Coronary artery (tissue), 2 donors: Measurements from ENCODE around the gene ACACA.

Experiments
- DNase-seq: peaks from one replicate; pipeline ENCODE4 v3.0.0-alpha.2; 2017; ENCODE audit warnings: low spot score
- H3K27ac ChIP-seq, 2 donors: fragments of 200-600 bp; sonication (generic); one replicate each; pipeline ENCODE4 v1.5.1; 2016 to 2019
- H3K4me3 ChIP-seq: fragments of 200-600 bp; sonication (generic); 2 replicates; pipeline ENCODE4 v1.5.1; 2016; ENCODE audit warnings: mild to moderate bottlenecking, moderate library complexity
- CTCF ChIP-seq: fragments of 200-600 bp; sonication (generic); IDR thresholded peaks from one replicate; pipeline ENCODE4 v1.5.1; 2019; ENCODE audit warnings: antibody characterized with exemption

The ACACA gene

GRCh38 chr17:37180376-37180775 is 226.3 kb downstream of the ACACA start:
- Histone ChIP-seq H3K27ac (no peak overlapping the region), H3K4me3 (no peak overlapping the region)
- DNase-seq: no peak
- TF ChIP-seq CTCF: no peak

GRCh38 chr17:37179893-37180292 is 226.7 kb downstream of the ACACA start:
- Histone ChIP-seq H3K27ac (no peak overlapping the region), H3K4me3 (no peak overlapping the region)
- no peak for TF ChIP-seq CTCF
- DNase-seq: no peak

GRCh38 chr17:37177254-37177870 is 229.3 kb downstream of the ACACA start:
- no peak for TF ChIP-seq CTCF
- H3K4me3 ChIP-seq: no peak overlapping the region
- no peak overlapping the region for H3K27ac ChIP-seq
- DNase-seq: no peak

GRCh38 chr17:37176723-37177122 is 229.9 kb downstream of the ACACA start:
- Histone ChIP-seq H3K4me3 (no peak overlapping the region), H3K27ac (no peak overlapping the region)
- TF ChIP-seq CTCF: no peak
- no peak for DNase-seq

GRCh38 chr17:37174205-37174604 is 232.4 kb downstream of the ACACA start:
- Histone ChIP-seq H3K4me3 (no peak overlapping the region), H3K27ac (no peak overlapping the region)
- no peak for DNase-seq
- TF ChIP-seq CTCF: no peak

GRCh38 chr17:37170881-37171425 is 235.7 kb downstream of the ACACA start:
- TF ChIP-seq CTCF: no peak
- H3K27ac ChIP-seq: no peak overlapping the region
- DNase-seq: no peak
- H3K4me3 ChIP-seq: no peak overlapping the region

- Histone ChIP-seq H3K4me3 (no peak overlapping the region), H3K27ac (no peak overlapping the region)
- no peak for TF ChIP-seq CTCF
- DNase-seq: no peak
Observed at GRCh38 chr17:37168731-37169353, 237.8 kb downstream of the ACACA start.
